H1 (cell line): ENCODE results near the gene PRSS21. TPM values are rescaled to one million over a fixed set of nuclear protein-coding genes. Genes with fewer than 3 reads are reported as not detected.

ENCODE experiments used
- CTCF ChIA-PET: fragments of 300-600 bp; sonication (Branson Sonifier 250); formaldehyde crosslinking; loops from one replicate; lab custom pipeline; 2021; ENCODE audit not compliant: partially characterized antibody; lab: Charles Lee
- POLR2A ChIA-PET: fragments of 300-600 bp; sonication (Branson Sonifier 250); formaldehyde crosslinking; loops from one replicate; lab custom pipeline; 2021; ENCODE audit warnings: inconsistent platforms; ENCODE audit not compliant: partially characterized antibody; lab: Charles Lee
- DNase-seq, 2 experiments: peaks; one replicate each; pipeline versions ENCODE4 v3.0.0 to v3.0.0-alpha.2; 2010 to 2022; ENCODE audit warnings: low spot score in 2 of 2, low read depth in 1 of 2, mixed read lengths in 1 of 2
- FAIRE-seq: peaks from 2 replicates; lab custom pipeline; 2011; peaks lifted over from hg19 to GRCh38; lab: Jason Lieb, UNC
- H2AFZ ChIP-seq: 2 replicates; pipeline ENCODE4 v1.8.1; 2012; ENCODE audit warnings: low read length, inconsistent platforms
- H2AK5ac ChIP-seq: 2 replicates; pipeline ENCODE4 v1.6.1; 2013; ENCODE audit warnings: low read depth, low read length
- H2BK120ac ChIP-seq: replicated peaks from 2 replicates; pipeline ENCODE3; 2013; ENCODE audit warnings: low read depth, low read length, inconsistent platforms
- H2BK12ac ChIP-seq: 2 replicates; pipeline ENCODE4 v1.6.1; 2013; ENCODE audit warnings: low read depth, low read length
- H2BK15ac ChIP-seq: 2 replicates; pipeline ENCODE4 v1.6.1; 2013; ENCODE audit warnings: low read length
- H2BK20ac ChIP-seq: 2 replicates; pipeline ENCODE4 v1.6.1; 2013; ENCODE audit warnings: low read length
- H2BK5ac ChIP-seq: 2 replicates; pipeline ENCODE4 v1.6.1; 2013; ENCODE audit warnings: low read depth, low read length
- H3K14ac ChIP-seq: 2 replicates; pipeline ENCODE4 v1.6.1; 2013; ENCODE audit warnings: inconsistent platforms; ENCODE audit not compliant: insufficient read length
- H3K18ac ChIP-seq: 2 replicates; pipeline ENCODE4 v1.6.1; 2013; ENCODE audit warnings: low read length; ENCODE audit errors: extremely low read depth
- H3K23ac ChIP-seq: 2 replicates; pipeline ENCODE4 v1.6.1; 2013; ENCODE audit warnings: inconsistent platforms; ENCODE audit not compliant: insufficient read length
- H3K23me2 ChIP-seq: 2 replicates; pipeline ENCODE4 v1.6.1; 2013; ENCODE audit warnings: low read depth, low read length
- H3K27ac ChIP-seq: 2 replicates; pipeline ENCODE4 v1.6.1; 2011; ENCODE audit warnings: low read depth, low read length, inconsistent platforms
- H3K27me3 ChIP-seq, 4 experiments: replicated peaks in 1 of 4; 1 replicate in 1 of 4; 2 replicates in 3 of 4; pipeline versions ENCODE4 v1.6.1 to v1.8.1; 2011 to 2013; ENCODE audit warnings: low read length in 3 of 4, mild to moderate bottlenecking in 3 of 4, inconsistent platforms in 2 of 4, mixed read lengths in 2 of 4, moderate library complexity in 1 of 4; ENCODE audit not compliant: control insufficient read depth in 3 of 4, insufficient read depth in 3 of 4; ENCODE audit errors: extremely low read depth in 1 of 4
- H3K36me3 ChIP-seq, 4 experiments: 2 replicates each; pipeline versions ENCODE4 v1.6.1 to v1.8.1; 2011 to 2013; ENCODE audit warnings: mild to moderate bottlenecking in 4 of 4, low read length in 3 of 4, moderate library complexity in 2 of 4, control low read depth in 1 of 4, inconsistent platforms in 1 of 4; ENCODE audit not compliant: insufficient read depth in 4 of 4, control insufficient read depth in 2 of 4
- H3K4ac ChIP-seq: replicated peaks from 2 replicates; pipeline ENCODE3; 2013; ENCODE audit warnings: low read length, low read depth, mixed read lengths, inconsistent platforms; ENCODE audit not compliant: insufficient read length
- H3K4me1 ChIP-seq, 4 experiments: replicated peaks in 1 of 4; 1 replicate in 1 of 4; 2 replicates in 3 of 4; pipeline versions ENCODE4 v1.6.1 to v1.8.1; 2011 to 2013; ENCODE audit warnings: low read length in 3 of 4, inconsistent platforms in 2 of 4, mixed read lengths in 1 of 4; ENCODE audit not compliant: insufficient read depth in 4 of 4, control insufficient read depth in 3 of 4
- H3K4me2 ChIP-seq, 2 experiments: 2 replicates each; pipeline versions ENCODE4 v1.6.1 to v1.8.1; 2011 to 2013; ENCODE audit warnings: low read depth in 2 of 2, low read length in 2 of 2, control low read depth in 1 of 2, inconsistent platforms in 1 of 2, mild to moderate bottlenecking in 1 of 2; ENCODE audit not compliant: insufficient read depth in 1 of 2
- H3K4me3 ChIP-seq, 4 experiments: fragments of 200-600, 300-600 bp in 1 of 4; sonication (generic), shearing (Covaris generic), sonication (Bioruptor Twin) in 1 of 4; 2 replicates each; pipeline versions ENCODE4 v1.5.1 to v1.8.1; 2011 to 2016; ENCODE audit warnings: low read length in 4 of 4, low read depth in 3 of 4, control low read depth in 2 of 4, inconsistent platforms in 2 of 4, mild to moderate bottlenecking in 2 of 4, mixed read lengths in 1 of 4, moderate library complexity in 1 of 4; ENCODE audit not compliant: insufficient read depth in 2 of 4; ENCODE audit errors: extremely low read depth in 1 of 4
- H3K56ac ChIP-seq: replicated peaks from 2 replicates; pipeline ENCODE3; 2013; ENCODE audit warnings: low read depth, mild to moderate bottlenecking, mixed read lengths, low read length, inconsistent platforms; ENCODE audit not compliant: insufficient read length
- H3K79me1 ChIP-seq: 2 replicates; pipeline ENCODE4 v1.6.1; 2013; ENCODE audit warnings: low read depth, low read length, control low read depth
- H3K79me2 ChIP-seq, 2 experiments: 2 replicates each; pipeline versions ENCODE4 v1.6.1 to v1.8.1; 2012 to 2013; ENCODE audit warnings: low read length in 2 of 2, mild to moderate bottlenecking in 2 of 2, inconsistent platforms in 1 of 2; ENCODE audit not compliant: insufficient read depth in 2 of 2, control insufficient read depth in 1 of 2
- H3K9ac ChIP-seq, 4 experiments: replicated peaks in 1 of 4; 1 replicate in 1 of 4; 2 replicates in 3 of 4; pipeline versions ENCODE4 v1.6.1 to v1.8.1; 2011 to 2013; ENCODE audit warnings: low read depth in 3 of 4, low read length in 3 of 4, control low read depth in 2 of 4, mild to moderate bottlenecking in 2 of 4, moderate library complexity in 2 of 4, inconsistent platforms in 1 of 4; ENCODE audit errors: extremely low read depth in 1 of 4
- H3K9me3 ChIP-seq, 2 experiments: 2 replicates each; pipeline versions ENCODE4 v1.6.1 to v1.8.1; 2012 to 2013; ENCODE audit warnings: mild to moderate bottlenecking in 2 of 2, moderate library complexity in 2 of 2, control low read depth in 1 of 2, inconsistent platforms in 1 of 2, low read depth in 1 of 2, low read length in 1 of 2, mixed read lengths in 1 of 2; ENCODE audit not compliant: insufficient read depth in 2 of 2
- H4K20me1 ChIP-seq, 2 experiments: replicated peaks in 1 of 2; 2 replicates each; pipeline versions ENCODE3 to v1.8.1; 2011 to 2013; ENCODE audit warnings: inconsistent platforms in 2 of 2, low read length in 2 of 2, mild to moderate bottlenecking in 1 of 2; ENCODE audit not compliant: insufficient read depth in 2 of 2, control insufficient read depth in 1 of 2
- H4K5ac ChIP-seq: 2 replicates; pipeline ENCODE4 v1.6.1; 2013; ENCODE audit warnings: low read length, low read depth, mixed read lengths, inconsistent platforms; ENCODE audit not compliant: insufficient read length
- H4K8ac ChIP-seq: 2 replicates; pipeline ENCODE4 v1.8.0; 2013; ENCODE audit warnings: mild to moderate bottlenecking, moderate library complexity, low read length, inconsistent platforms; ENCODE audit not compliant: insufficient read depth; ENCODE audit errors: extremely low read depth
- H4K91ac ChIP-seq: replicated peaks from 2 replicates; pipeline ENCODE3; 2013; ENCODE audit warnings: low read length, mixed read lengths, inconsistent platforms; ENCODE audit not compliant: insufficient read length
- WGBS, 2 experiments: shearing (Covaris generic) in 1 of 2; methylation state at CpG; one replicate each; pipeline versions ENCODE4 v1.1.6 to v1.1.7; 2013 to 2015; ENCODE audit warnings: low lambda C conversion rate in 2 of 2, mixed read lengths in 2 of 2, inconsistent platforms in 1 of 2, low coverage in 1 of 2, missing lambda C conversion rate in 1 of 2; ENCODE audit not compliant: insufficient replicate concordance in 2 of 2, insufficient coverage in 1 of 2, insufficient read length in 1 of 2; ENCODE audit errors: extremely low coverage in 1 of 2, missing lambda C conversion rate in 1 of 2; 5-methylcytosine and 5-hydroxymethylcytosine counted together
- polyA plus RNA-seq, 7 experiments: library from polyadenylated mRNA; depleted of rRNA in 3 of 7; stranded (reverse) in 5 of 7; unstranded in 2 of 7; fragments of >200 nt in 5 of 7; fragments of 200-250 nt in 2 of 7; gene quantifications; 1 replicate in 5 of 7; 2 replicates in 1 of 7; 4 replicates in 1 of 7; pipeline versions ENCODE4 v1.2.1 to v1.2.3, GENCODE V29; 2011 to 2013; ENCODE audit warnings: missing spikeins in 2 of 7, mixed read lengths in 2 of 7
- total RNA-seq: library from RNA; stranded (reverse); fragmentation: NEBNext Ultra II Directional; extraction: Animal tissue kit (Norgen Biotek cat#: 25700); gene quantifications from 2 replicates; pipeline ENCODE4 v1.2.1, GENCODE V29; 2021

Gene PRSS21
- total and polyA plus RNA-seq, 2 of the 8 experiments (the other 6 are each of a cell fraction or from before 2014, with no cell fraction given), result 0.76 to 1.0 TPM

DNA sequence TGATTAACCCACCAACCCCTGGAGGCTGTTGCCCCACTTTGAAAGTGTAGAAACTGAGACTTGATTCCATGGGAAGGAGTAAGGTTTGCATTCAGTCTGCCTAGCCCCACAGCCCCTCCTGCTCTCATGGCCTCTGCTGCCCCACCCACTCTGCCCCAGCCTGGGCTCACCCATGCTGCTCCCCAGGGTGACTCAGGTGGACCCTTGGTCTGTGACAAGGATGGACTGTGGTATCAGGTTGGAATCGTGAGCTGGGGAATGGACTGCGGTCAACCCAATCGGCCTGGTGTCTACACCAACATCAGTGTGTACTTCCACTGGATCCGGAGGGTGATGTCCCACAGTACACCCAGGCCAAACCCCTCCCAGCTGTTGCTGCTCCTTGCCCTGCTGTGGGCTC is 12.3 kb upstream of the PRSS21 start:
- DNase-seq (no peak), FAIRE-seq (no peak)
- Histone ChIP-seq H3K14ac (no peak overlapping the region), H2BK5ac (no peak overlapping the region), H2AK5ac (no peak overlapping the region), H4K8ac (no peak overlapping the region), H3K79me2 (no peaks in the 10 kb centered on the region), H3K23me2 (no peaks in the 10 kb centered on the region), H4K20me1 (peaks cover 0 to 2% of the 10 kb centered on the region in 2 experiments), H2BK120ac (no peak overlapping the region), H3K4me3 (no peak overlapping the region), H2BK15ac (no peak overlapping the region), H3K79me1 (no peaks in the 10 kb centered on the region), H3K23ac (no peak overlapping the region), H3K27me3 (no peaks in the 10 kb centered on the region; a peak in 1 of 7 replicates), H3K9me3 (peaks cover 13 to 24% of the 10 kb centered on the region in 2 experiments), H3K18ac (no peak overlapping the region), H3K36me3 (no peaks in the 10 kb centered on the region), H3K9ac (no peak overlapping the region), H3K4me1 (no peaks in the 10 kb centered on the region), H2AFZ (no peak overlapping the region), H4K5ac (no peak overlapping the region), H2BK12ac (no peak overlapping the region), H3K4ac (no peak overlapping the region), H2BK20ac (no peak overlapping the region), H3K4me2 (no peak overlapping the region), H3K27ac (no peak overlapping the region), H3K56ac (no peak overlapping the region), H4K91ac (no peak overlapping the region)
- POLR2A ChIA-PET, result no interaction called here
- CTCF ChIA-PET, result interaction anchor here (1.0 kb wide), 1 partner anchor 37 kb away, joined by 3 read pairs; no protein-coding TSS in a partner anchor
- 88% methylated on average over 4 of the region's 4 CpGs; no CpG with 5 or more reads in 1 of the 2 experiments for WGBS, 2 experiments
